GM23338 (cell line): ENCODE measurements around the gene PIK3C3. TPM values are rescaled to one million over a fixed set of nuclear protein-coding genes. Genes with fewer than 3 reads are reported as not detected.

Source experiments
- ATAC-seq: fragments of 200-7000 bp; cut with Tn5 transposase; 3 replicates; pipeline ENCODE4 v1.9.1; 2020
- DNase-seq: peaks from one replicate; pipeline ENCODE4 v3.0.0-alpha.2; 2015; ENCODE audit warnings: low spot score
- H2AFZ ChIP-seq: fragments of 200-600 bp; sonication (generic); 2 replicates; pipeline ENCODE4 v1.8.0; 2016; ENCODE audit warnings: antibody characterized with exemption, mild to moderate bottlenecking, moderate library complexity
- H3F3A ChIP-seq: fragments of 200-600 bp; sonication (generic); replicated peaks from 2 replicates; pipeline ENCODE4 v1.8.0; 2017; ENCODE audit warnings: antibody characterized with exemption, mixed run types, low read depth
- H3K27ac ChIP-seq: fragments of 200-600 bp; sonication (generic); 2 replicates; pipeline ENCODE4 v1.6.1; 2016; ENCODE audit warnings: low read depth
- H3K27me3 ChIP-seq: fragments of 200-600 bp; sonication (generic); 2 replicates; pipeline ENCODE4 v1.8.0; 2016; ENCODE audit warnings: mild to moderate bottlenecking, mixed run types, moderate library complexity; ENCODE audit not compliant: insufficient read depth
- H3K36me3 ChIP-seq: fragments of 200-600 bp; sonication (generic); 2 replicates; pipeline ENCODE4 v1.8.0; 2016; ENCODE audit warnings: mild to moderate bottlenecking; ENCODE audit not compliant: insufficient read depth
- H3K4me1 ChIP-seq: fragments of 200-600 bp; sonication (generic); 2 replicates; pipeline ENCODE4 v1.8.0; 2016; ENCODE audit warnings: mild to moderate bottlenecking, moderate library complexity; ENCODE audit not compliant: insufficient read depth
- H3K4me2 ChIP-seq: fragments of 200-600 bp; sonication (generic); 2 replicates; pipeline ENCODE4 v1.7.1; 2017; ENCODE audit warnings: mixed run types
- H3K4me3 ChIP-seq: fragments of 200-600 bp; sonication (generic); 2 replicates; pipeline ENCODE4 v1.6.1; 2016; ENCODE audit warnings: mixed run types
- H3K79me2 ChIP-seq: fragments of 200-600 bp; sonication (generic); replicated peaks from 2 replicates; pipeline ENCODE4 v1.8.0; 2017; ENCODE audit warnings: mild to moderate bottlenecking; ENCODE audit not compliant: insufficient read depth
- H3K9me2 ChIP-seq: fragments of 200-600 bp; sonication (generic); 2 replicates; pipeline ENCODE4 v1.8.0; 2017; ENCODE audit not compliant: insufficient read depth
- H4K20me1 ChIP-seq: fragments of 200-600 bp; sonication (generic); replicated peaks from 2 replicates; pipeline ENCODE4 v1.8.0; 2017; ENCODE audit warnings: mild to moderate bottlenecking; ENCODE audit not compliant: insufficient read depth
- H3K27ac Mint-ChIP-seq: 2 replicates; pipeline ENCODE4 v1.8.0; 2020; ENCODE audit warnings: inconsistent platforms, mild to moderate bottlenecking, moderate library complexity, mixed read lengths
- H3K27me3 Mint-ChIP-seq: 3 replicates; pipeline ENCODE4 v1.8.0; 2022; ENCODE audit warnings: low read depth, mild to moderate bottlenecking, moderate library complexity, mixed read lengths, inconsistent platforms; ENCODE audit not compliant: insufficient read depth, poor library complexity
- H3K36me3 Mint-ChIP-seq: 3 replicates; pipeline ENCODE4 v1.8.0; 2021; ENCODE audit warnings: low read depth, mild to moderate bottlenecking, inconsistent platforms, moderate library complexity, mixed read lengths
- H3K4me1 Mint-ChIP-seq: 3 replicates; pipeline ENCODE4 v1.8.0; 2020; ENCODE audit warnings: mild to moderate bottlenecking, inconsistent platforms, mixed read lengths
- H3K4me3 Mint-ChIP-seq: 3 replicates; pipeline ENCODE4 v1.8.0; 2021; ENCODE audit warnings: moderate library complexity, mild to moderate bottlenecking, inconsistent platforms, mixed read lengths
- H3K9me3 Mint-ChIP-seq: 3 replicates; pipeline ENCODE4 v1.8.0; 2020; ENCODE audit warnings: moderate library complexity, mild to moderate bottlenecking, inconsistent platforms, mixed read lengths
- CTCF ChIP-seq, 2 experiments: fragments of 200-600 bp in 1 of 2; sonication (generic) in 1 of 2; conservative IDR thresholded peaks; 2 replicates each; pipeline versions ENCODE4 v1.5.1 to v1.6.1; 2016 to 2017; ENCODE audit warnings: antibody characterized with exemption in 2 of 2, low read depth in 2 of 2, mild to moderate bottlenecking in 2 of 2, moderate library complexity in 1 of 2
- EZH2 ChIP-seq: fragments of 200-600 bp; sonication (generic); IDR thresholded peaks from one replicate; pipeline ENCODE4 v1.8.0; 2017; ENCODE audit warnings: antibody characterized with exemption, mild to moderate bottlenecking, low read depth; ENCODE audit not compliant: unreplicated experiment
- EZH2phosphoT487 ChIP-seq: fragments of 200-600 bp; sonication (generic); IDR thresholded peaks from one replicate; pipeline ENCODE4 v1.8.1; 2018; ENCODE audit warnings: antibody characterized with exemption; ENCODE audit not compliant: unreplicated experiment
- JUNB ChIP-seq: IDR thresholded peaks from one replicate; pipeline ENCODE4 v1.6.1; 2016; ENCODE audit warnings: antibody characterized with exemption; ENCODE audit not compliant: unreplicated experiment
- POLR2AphosphoS5 ChIP-seq: IDR thresholded peaks from 2 replicates; pipeline ENCODE4 v1.6.1; 2016; ENCODE audit warnings: antibody characterized with exemption, low read depth
- REST ChIP-seq: IDR thresholded peaks from one replicate; pipeline ENCODE4 v1.6.1; 2018; ENCODE audit warnings: antibody characterized with exemption; ENCODE audit not compliant: unreplicated experiment
- ZNF331 ChIP-seq: fragments of 250-450 bp; sonication (Bioruptor Pico); IDR thresholded peaks from 2 replicates; pipeline ENCODE4 v1.5.0; 2020; ENCODE audit warnings: low read depth, mild to moderate bottlenecking, moderate library complexity
- polyA plus RNA-seq: library from polyadenylated mRNA; unstranded; fragments of >200 nt; fragmentation: Nextera tagmentation; extraction: Ambion mirVana; gene quantifications from 2 replicates; pipeline ENCODE4 v1.2.1, GENCODE V29; 2016
- total RNA-seq: library from RNA; depleted of rRNA; stranded (reverse); fragments of >200 nt; shearing (Covaris generic); gene quantifications from 2 replicates; pipeline ENCODE4 v1.2.3, GENCODE V29; 2014

PIK3C3 gene
- total and polyA plus RNA-seq, 2 experiments from 2014 or later: 25.9 to 35.4 TPM

GRCh38 chr18:42024131-42024530 is 69.1 kb downstream of the PIK3C3 start:
- H3K4me2 ChIP-seq: no peak overlapping the region
- TF ChIP-seq POLR2AphosphoS5: no peak
- no peak for TF ChIP-seq CTCF (conservative IDR thresholded peaks at IDR 0.05; ENCODE audit: low read depth in 2 of 2)
- no peak for TF ChIP-seq EZH2phosphoT487
- TF ChIP-seq ZNF331 (CRISPR knock-in tag): no peak
- no peak for TF ChIP-seq EZH2
- no peak for TF ChIP-seq REST
- H3K9me2 ChIP-seq: no peaks in the 10 kb centered on the region
- H3K4me1 Mint-ChIP-seq: no peaks in the 10 kb centered on the region
- H3K27me3 Mint-ChIP-seq: no peaks in the 10 kb centered on the region
- no peaks in the 10 kb centered on the region for H3K9me3 Mint-ChIP-seq
- ATAC-seq: no peak
- no peaks in the 10 kb centered on the region for H3K4me1 ChIP-seq
- H3K4me3 Mint-ChIP-seq: no peak overlapping the region
- no peaks in the 10 kb centered on the region; the same call in 1 of the 2 replicates for H3K36me3 ChIP-seq
- no peak overlapping the region for H3K4me3 ChIP-seq
- H4K20me1 ChIP-seq: no peaks in the 10 kb centered on the region
- H3F3A ChIP-seq: no peaks in the 10 kb centered on the region
- H3K27ac Mint-ChIP-seq: no peak overlapping the region
- H3K79me2 ChIP-seq: no peaks in the 10 kb centered on the region
- H3K36me3 Mint-ChIP-seq: peaks cover 5% of the 10 kb centered on the region; the same call in 1 of the 3 replicates
- no peak overlapping the region for H3K27ac ChIP-seq
- H2AFZ ChIP-seq: no peak overlapping the region
- DNase-seq: no peak
- H3K27me3 ChIP-seq: no peaks in the 10 kb centered on the region

GRCh38 chr18:42025491-42025890 is 70.5 kb downstream of the PIK3C3 start:
- no peaks in the 10 kb centered on the region for H3K9me2 ChIP-seq
- H3K27me3 ChIP-seq: no peaks in the 10 kb centered on the region
- no peaks in the 10 kb centered on the region; the same call in 1 of the 2 replicates for H3K36me3 ChIP-seq
- TF ChIP-seq CTCF (conservative IDR thresholded peaks at IDR 0.05; ENCODE audit: low read depth in 2 of 2) (no peak), EZH2phosphoT487 (no peak), JUNB (no peak)
- no peak overlapping the region for H3K4me2 ChIP-seq
- Mint-ChIP-seq H3K36me3 (peaks cover 5% of the 10 kb centered on the region; the same call in 1 of the 3 replicates), H3K9me3 (no peaks in the 10 kb centered on the region), H3K4me3 (no peak overlapping the region), H3K27ac (no peak overlapping the region), H3K27me3 (no peaks in the 10 kb centered on the region), H3K4me1 (no peaks in the 10 kb centered on the region)
- H3K4me3 ChIP-seq: no peak overlapping the region
- no peaks in the 10 kb centered on the region for H4K20me1 ChIP-seq
- no peaks in the 10 kb centered on the region for H3K4me1 ChIP-seq
- H2AFZ ChIP-seq: no peak overlapping the region
- H3K27ac ChIP-seq: no peak overlapping the region
- H3F3A ChIP-seq: no peaks in the 10 kb centered on the region
- H3K79me2 ChIP-seq: no peaks in the 10 kb centered on the region
- DNase-seq: no peak
- no peak for ATAC-seq
